SH-SY5Y (cell line): ENCODE data around the gene DYRK3.

Experiments
- GATA2 ChIP-seq: IDR thresholded peaks from 2 replicates; pipeline ENCODE4 v1.6.1; 2011; ENCODE audit warnings: mild to moderate bottlenecking, low read depth, low read length
- GATA3 ChIP-seq: IDR thresholded peaks from 2 replicates; pipeline ENCODE4 v1.6.1; 2011; ENCODE audit warnings: low read depth, mild to moderate bottlenecking, low read length, moderate library complexity

Gene DYRK3

GRCh38 chr1:206635080-206635977 lies at the start of gene DYRK3:
Gene DYRK3 (plus strand): TSS chr1:206635536. CDS start chr1:206635704, 168 bp downstream.
- TF ChIP-seq GATA2 (no peak; the same call in 1 of the 2 replicates), GATA3 (no peak)

DNA sequence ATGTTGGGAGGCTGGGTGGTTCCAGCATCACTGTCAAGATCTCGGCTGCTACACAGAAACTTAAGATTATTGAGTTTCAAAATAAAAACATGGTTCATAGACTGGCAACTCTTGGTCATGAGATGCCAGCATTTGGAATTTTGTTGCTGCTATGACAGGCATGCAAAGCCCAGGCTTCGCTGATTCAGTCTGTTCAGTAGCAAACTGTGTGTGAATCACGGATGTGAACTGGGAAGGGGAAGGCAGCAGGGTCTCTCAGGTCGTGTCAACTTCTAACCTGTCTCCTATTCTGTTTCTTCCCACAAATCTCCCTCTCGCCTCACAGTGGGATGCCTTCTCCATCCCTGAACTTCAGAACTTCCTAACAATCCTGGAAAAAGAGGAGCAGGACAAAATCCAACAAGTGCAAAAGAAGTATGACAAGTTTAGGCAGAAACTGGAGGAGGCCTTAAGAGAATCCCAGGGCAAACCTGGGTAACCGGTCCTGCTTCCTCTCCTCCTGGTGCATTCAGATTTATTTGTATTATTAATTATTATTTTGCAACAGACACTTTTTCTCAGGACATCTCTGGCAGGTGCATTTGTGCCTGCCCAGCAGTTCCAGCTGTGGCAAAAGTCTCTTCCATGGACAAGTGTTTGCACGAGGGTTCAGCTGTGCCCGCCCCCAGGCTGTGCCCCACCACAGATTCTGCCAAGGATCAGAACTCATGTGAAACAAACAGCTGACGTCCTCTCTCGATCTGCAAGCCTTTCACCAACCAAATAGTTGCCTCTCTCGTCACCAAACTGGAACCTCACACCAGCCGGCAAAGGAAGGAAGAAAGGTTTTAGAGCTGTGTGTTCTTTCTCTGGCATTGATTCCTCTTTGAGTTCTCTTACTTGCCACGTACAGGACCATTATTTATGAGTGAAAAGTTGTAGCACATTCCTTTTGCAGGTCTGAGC lies 48.6 kb upstream of the DYRK3 start:
- TF ChIP-seq GATA2 (no peak), GATA3 (no peak)

DNA sequence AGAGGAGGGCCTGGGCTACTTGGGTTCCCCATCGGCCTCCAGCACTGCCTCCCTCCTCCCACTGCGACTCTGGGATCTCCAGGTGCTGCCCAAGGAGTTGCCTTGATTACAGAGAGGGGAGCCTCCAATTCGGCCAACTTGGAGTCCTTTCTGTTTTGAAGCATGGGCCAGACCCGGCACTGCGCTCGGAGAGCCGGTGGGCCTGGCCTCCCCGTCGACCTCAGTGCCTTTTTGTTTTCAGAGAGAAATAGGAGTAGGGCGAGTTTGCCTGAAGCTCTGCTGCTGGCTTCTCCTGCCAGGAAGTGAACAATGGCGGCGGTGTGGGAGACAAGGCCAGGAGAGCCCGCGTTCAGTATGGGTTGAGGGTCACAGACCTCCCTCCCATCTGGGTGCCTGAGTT lies 47.4 kb upstream of the DYRK3 start:
- TF ChIP-seq GATA3 (no peak), GATA2 (no peak)

DNA sequence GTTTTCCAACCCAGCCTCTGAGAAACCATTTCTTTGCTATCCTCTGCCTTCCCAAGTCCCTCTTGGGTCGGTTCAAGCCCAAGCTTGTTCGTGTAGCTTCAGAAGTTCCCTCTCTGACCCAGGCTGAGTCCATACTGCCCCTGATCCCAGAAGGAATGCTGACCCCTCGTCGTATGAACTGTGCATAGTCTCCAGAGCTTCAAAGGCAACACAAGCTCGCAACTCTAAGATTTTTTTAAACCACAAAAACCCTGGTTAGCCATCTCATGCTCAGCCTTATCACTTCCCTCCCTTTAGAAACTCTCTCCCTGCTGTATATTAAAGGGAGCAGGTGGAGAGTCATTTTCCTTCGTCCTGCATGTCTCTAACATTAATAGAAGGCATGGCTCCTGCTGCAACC lies 46.8 kb upstream of the DYRK3 start:
- TF ChIP-seq GATA2 (no peak), GATA3 (no peak)

DNA sequence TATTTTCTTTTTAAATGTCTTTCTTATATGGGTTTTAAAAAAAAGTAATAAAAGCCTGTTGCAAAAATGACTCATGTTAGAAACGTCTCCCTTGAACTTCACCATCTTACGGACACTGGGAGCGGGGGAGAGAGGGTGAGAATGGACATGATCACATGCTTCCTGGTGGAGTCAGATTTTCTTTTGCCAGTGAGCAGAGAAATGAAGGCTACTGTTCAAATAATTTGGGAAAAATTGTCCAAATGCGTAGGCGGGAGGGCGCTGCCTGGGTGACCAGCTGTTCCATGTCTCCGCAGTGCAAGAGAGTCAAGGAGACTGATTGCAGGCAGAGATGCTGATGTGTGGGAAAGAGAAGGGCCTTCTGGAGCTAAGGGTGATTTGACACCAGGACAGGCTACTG lies 46.1 kb upstream of the DYRK3 start:
- TF ChIP-seq GATA3 (no peak), GATA2 (no peak)

- no peak for TF ChIP-seq GATA2
- TF ChIP-seq GATA3: no peak
Observed at GRCh38 chr1:206590025-206590758, 45.1 kb upstream of the DYRK3 start.

DNA sequence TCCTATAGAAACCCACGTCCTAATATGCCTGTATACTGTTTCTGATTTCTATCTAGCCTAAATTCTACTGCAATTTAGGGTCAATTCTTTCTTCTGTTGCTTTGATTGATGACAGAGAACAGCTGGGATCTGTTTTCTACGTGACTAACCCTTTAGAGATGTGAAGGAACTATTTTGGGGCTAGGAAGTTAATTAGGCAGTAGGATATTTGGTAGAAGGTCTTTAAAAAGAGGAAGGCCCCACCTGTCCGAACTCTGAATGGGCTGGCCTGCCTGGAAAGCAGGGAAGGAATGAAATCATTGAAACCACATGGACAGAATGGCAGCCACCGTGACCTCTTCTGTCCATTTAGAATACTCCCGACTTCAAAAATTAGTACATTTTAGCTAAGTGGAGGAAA lies 44.1 kb upstream of the DYRK3 start:
- TF ChIP-seq GATA2: no peak
- no peak for TF ChIP-seq GATA3

GRCh38 chr1:206591696-206592095 lies 43.6 kb upstream of the DYRK3 start:
- TF ChIP-seq GATA3: no peak
- no peak for TF ChIP-seq GATA2

- TF ChIP-seq GATA2 (no peak), GATA3 (no peak)
Observed at GRCh38 chr1:206593351-206593925, 41.9 kb upstream of the DYRK3 start.

DNA sequence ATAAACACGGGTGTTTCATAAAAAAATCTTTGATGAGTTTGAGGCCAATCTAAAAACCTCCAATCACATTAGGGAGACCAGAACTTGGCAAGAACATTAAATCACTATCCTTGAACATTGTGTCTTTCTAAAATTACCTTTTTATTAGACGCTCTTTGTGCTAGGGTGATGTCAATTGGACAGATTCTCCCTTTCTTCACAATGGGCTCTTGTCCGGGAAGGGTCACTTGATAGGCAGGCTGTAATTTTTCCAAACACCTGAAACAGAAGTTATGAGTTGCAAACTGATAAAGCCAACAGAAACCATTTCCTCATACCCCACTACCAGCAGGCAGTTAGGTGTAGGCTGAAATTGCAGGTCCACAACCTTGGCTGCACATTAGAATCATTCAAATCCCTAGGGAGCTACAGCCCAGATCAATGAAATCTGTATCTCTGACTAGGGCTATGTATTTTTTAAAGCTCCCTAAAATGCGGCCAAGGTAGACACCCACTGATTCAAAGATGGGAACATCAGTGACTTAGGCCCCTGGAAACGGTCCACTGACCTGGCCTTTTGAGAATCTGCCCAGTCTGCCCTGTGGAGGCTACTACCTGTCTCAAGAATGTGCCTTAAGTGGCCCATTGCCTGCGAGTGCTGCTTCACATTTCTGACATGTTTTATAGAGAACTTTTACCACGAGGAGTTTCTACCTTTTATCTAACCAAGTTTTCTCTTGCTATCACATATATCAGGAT lies 39.6 kb upstream of the DYRK3 start:
- no peak for TF ChIP-seq GATA2
- TF ChIP-seq GATA3: no peak

- TF ChIP-seq GATA3: no peak
- no peak for TF ChIP-seq GATA2
Observed at GRCh38 chr1:206596319-206596666, 39.0 kb upstream of the DYRK3 start.

DNA sequence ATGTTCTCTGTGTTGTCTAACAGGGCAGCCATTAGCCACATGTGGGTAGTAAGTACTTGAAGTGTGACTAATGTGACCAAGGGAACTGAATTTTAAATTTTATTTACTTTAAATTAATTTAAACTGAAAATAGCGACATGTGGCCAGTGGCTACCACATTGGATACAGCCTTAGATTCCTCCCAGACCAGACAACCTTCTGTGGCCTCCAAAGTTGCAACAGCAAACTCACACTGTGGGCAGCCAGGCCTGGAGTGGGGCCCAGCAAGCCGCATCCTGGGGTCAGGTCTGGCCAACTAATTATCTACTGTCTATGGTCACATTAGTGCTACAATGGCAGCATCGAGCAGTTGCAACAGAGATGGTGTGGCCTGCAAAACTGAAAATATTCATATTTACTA lies 34.8 kb upstream of the DYRK3 start:
- no peak for TF ChIP-seq GATA2
- TF ChIP-seq GATA3: no peak

DNA sequence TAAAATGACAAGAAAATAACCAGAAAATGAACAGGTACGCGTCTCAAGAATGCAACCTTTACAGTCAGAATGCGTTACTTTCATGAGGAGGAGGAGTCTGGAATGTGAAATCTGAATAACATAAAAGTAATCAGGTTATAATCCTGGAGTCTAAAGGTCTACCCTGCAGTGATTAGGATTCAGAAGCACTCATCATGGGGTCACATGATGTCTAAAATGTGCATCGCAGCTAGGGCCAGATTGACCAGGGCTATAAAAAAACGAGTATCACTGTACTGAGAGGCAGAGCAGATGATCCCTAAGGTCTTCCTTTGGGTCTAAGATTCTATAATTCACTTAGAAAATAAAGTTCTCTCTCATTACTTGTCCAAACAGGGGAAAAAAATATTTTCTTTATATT lies 30.5 kb upstream of the DYRK3 start:
- no peak for TF ChIP-seq GATA3
- no peak for TF ChIP-seq GATA2

DNA sequence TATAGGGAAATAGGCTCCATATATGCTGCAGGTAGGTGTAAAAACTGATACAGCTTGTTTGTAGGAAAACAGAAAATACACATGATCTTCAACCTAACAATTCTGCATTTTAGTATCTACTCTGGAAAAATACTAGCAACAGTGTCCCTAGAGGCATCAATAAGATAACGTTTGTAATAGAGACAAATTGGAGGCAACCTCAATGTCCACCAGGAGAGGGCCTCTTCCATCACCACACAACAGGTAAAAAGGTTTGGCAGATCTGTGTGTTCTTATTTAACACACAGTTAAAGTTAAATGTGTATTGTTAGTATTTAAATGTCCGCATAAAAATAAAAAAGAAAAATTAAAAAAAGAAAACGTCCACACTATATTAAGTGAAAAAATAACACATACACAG lies 28.5 kb upstream of the DYRK3 start:
- TF ChIP-seq GATA3: no peak
- TF ChIP-seq GATA2: no peak
